Measurements from ENCODE around the gene ZBTB7C.

DNA sequence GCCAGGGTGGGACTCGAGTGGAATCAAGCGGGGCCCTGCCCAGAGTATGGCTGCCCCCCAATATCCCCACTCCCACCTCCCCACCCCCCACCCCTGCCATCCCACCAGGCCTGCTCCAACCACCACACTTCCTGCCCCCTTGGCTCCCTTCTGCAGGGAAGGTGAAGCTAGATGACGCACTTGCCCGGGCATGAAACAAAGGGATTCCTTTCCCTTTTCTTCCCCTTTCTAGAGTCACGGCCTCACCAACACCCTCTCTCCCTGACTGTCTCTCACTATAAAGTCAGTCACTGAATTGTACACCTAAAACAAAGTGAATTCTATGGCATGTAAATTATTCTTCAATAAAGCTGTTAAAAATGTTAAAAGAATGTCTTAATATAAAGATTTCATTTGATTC is 16.0 kb downstream of the ZBTB7C start:
- TF ChIP-seq, protein P1, sequence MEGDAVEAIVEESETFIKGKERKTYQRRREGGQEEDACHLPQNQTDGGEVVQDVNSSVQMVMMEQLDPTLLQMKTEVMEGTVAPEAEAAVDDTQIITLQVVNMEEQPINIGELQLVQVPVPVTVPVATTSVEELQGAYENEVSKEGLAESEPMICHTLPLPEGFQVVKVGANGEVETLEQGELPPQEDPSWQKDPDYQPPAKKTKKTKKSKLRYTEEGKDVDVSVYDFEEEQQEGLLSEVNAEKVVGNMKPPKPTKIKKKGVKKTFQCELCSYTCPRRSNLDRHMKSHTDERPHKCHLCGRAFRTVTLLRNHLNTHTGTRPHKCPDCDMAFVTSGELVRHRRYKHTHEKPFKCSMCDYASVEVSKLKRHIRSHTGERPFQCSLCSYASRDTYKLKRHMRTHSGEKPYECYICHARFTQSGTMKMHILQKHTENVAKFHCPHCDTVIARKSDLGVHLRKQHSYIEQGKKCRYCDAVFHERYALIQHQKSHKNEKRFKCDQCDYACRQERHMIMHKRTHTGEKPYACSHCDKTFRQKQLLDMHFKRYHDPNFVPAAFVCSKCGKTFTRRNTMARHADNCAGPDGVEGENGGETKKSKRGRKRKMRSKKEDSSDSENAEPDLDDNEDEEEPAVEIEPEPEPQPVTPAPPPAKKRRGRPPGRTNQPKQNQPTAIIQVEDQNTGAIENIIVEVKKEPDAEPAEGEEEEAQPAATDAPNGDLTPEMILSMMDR (IDR thresholded peaks at IDR 0.05) = no peak
- TF ChIP-seq POLR2AphosphoS5 (IDR thresholded peaks at IDR 0.05) (no peak), POLR2A (IDR thresholded peaks at IDR 0.05) (no peak), EP300 (IDR thresholded peaks at IDR 0.05) (no peak)
